HG03064 (cell line): ENCODE measurements around the gene RAET1L.
"Not testable (repeated sequence)": the region's sequence is repeated elsewhere in the genome, so short reads cannot be mapped to it uniquely, and the experiment has no call there.

Experiments used
- ATAC-seq: cut with Tn5 transposase; IDR thresholded peaks from one replicate; pipeline ENCODE4 v1.9.1; 2021; ENCODE audit warnings: low read depth; ENCODE audit not compliant: unreplicated experiment

The RAET1L gene, protein sequence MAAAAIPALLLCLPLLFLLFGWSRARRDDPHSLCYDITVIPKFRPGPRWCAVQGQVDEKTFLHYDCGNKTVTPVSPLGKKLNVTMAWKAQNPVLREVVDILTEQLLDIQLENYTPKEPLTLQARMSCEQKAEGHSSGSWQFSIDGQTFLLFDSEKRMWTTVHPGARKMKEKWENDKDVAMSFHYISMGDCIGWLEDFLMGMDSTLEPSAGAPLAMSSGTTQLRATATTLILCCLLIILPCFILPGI

GRCh38 chr6:150025201-150025917, at the start of gene RAET1L:
Gene RAET1L, minus strand, starts transcription at chr6:150025532. Its CDS starts 61 bp downstream, at chr6:150025471.
- ATAC-seq = no peak

DNA sequence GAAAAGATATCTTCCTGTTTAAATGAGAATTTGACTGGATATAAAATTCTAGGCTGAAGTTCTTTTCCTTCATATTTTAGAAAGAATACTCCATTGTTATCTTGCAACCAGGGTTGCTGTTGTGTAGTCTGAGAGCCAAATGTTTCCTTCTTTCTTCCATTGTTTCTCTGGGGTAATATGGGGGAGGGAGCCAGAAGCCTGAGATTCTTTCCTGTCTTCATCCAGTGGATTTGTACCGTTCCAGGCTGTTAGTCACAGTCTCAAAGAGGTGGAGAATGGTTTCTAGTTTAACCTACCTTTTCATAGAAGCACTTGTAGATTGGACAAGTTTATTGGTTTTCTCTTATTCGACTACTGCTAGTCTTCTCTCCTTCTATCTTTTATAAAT, 49.7 kb upstream of the RAET1L start:
- ATAC-seq = no peak

DNA sequence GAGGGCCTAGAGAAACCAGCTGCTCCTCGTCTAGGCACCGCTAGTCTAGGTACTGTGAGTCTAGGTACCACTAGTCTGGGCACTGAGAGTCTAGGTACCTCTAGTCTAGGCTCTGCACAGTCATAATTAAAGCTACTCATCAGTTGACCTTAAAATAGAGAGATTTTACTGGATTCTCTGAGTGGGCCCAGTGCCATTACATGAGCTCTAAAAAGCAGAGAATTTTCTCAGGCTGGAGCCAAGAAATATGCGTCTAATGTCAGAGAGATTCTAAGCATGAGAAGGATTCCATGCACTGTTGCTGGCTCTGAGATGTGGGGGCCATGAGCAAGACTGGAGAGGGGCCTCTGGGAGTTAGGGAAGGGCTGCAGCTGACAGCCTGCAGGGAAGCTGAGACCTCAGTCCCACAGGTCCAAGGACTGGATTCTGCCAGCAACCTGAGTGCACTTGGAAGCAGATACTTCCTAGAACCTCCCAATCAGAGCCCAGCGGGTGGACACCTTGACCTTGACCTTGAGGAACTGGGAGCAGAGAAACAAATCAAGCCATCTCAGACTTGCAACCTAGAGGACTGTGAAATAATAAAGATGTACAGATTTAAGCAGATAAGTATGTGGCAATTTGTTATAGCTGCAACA, 49.2 kb upstream of the RAET1L start:
- not testable (repeated sequence) for ATAC-seq

DNA sequence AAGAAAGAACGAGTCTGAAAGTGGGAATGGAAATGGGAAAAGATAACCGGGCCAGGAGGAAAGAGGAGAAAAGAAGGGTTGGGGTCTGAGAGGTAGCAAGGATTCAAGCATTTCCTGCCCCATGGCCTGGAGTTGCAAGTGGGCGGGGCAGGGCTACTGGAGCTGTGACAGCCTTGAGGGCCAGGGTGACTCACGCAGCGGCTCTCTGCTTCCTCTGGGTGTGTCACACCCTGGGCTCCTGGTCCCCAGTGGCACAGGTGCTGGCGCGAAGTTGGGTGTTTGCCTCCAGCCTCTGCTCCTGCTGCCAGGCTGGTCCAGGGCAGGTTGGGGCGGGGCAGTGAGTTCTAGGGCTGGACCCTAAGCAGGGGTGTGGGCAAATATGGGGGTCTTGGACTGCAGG, 46.9 kb upstream of the RAET1L start:
- ATAC-seq = no peak

GRCh38 chr6:150070236-150070818, 45.0 kb upstream of the RAET1L start:
- ATAC-seq = no peak

- no peak for ATAC-seq
Observed at GRCh38 chr6:150069706-150070105, 44.4 kb upstream of the RAET1L start.

GRCh38 chr6:150068720-150069648, 43.7 kb upstream of the RAET1L start, which contains the start of gene ULBP3:
Gene ULBP3, minus strand, starts transcription at chr6:150069121. Its CDS starts 55 bp downstream, at chr6:150069066.
- peak; percentile 65 for ATAC-seq

GRCh38 chr6:150068151-150068550, 42.8 kb upstream of the RAET1L start:
- no peak for ATAC-seq

DNA sequence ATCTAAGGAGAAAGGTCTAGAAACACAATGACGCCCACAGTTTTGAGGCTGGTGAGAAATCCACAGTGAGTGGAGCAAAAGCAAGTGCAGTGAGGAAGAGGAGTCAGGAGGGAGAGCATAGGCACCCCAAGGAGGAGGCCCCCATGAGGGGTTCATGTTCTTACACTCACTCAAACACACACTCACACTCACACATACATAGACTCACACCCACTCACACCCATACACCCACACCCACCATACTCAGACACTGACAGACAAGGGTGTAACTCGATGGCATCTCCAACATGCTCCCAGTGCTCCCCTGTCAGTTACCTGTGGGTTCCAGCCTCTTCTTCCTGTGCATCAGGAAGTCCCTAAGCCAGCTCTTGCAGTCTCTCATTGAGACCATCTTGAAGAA, 39.8 kb upstream of the RAET1L start:
- ATAC-seq = no peak

- ATAC-seq = no peak
Observed at GRCh38 chr6:150063640-150064039, 38.3 kb upstream of the RAET1L start.

DNA sequence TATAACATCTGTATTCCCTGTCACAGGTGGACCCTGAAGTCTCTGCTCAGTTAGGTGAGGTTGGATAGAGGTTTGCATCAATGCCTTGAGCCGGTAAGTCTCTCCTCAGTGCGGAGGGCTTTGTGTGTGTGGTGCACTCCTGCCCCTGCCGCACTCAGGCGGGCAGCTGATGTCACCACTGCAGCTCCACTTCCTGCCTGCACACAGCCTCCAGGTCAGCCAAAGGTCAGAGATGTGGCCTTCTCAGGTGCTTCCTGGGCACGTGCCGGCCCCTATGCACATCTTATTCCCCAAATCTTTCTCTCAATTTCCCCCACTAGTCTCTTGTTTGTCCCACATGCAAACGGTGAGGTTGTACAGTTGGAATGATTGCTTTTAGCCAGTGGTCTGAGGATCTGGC, 34.6 kb upstream of the RAET1L start:
- not testable (repeated sequence) for ATAC-seq

DNA sequence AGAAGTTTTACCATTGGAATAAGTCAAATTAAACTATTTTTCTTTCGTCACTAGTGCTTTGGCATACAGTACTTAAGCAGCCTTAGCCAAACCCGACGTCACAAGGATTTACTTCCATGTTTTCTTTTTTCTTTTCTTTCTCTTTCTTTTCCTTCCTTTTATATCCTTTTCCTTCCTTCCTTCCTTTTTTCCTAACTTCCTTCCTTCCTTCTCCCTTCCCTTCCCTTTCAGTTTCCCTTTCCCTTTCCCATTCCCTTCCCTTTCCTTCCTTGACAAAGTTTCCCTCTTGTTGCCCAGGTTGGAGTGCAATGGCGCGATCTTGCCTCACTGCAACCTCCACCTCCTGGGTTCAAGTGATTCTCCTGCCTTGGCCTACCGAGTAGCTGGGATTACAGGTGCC, 33.7 kb upstream of the RAET1L start:
- ATAC-seq = no peak

- ATAC-seq = no peak
Observed at GRCh38 chr6:150058231-150058792, 33.0 kb upstream of the RAET1L start.

DNA sequence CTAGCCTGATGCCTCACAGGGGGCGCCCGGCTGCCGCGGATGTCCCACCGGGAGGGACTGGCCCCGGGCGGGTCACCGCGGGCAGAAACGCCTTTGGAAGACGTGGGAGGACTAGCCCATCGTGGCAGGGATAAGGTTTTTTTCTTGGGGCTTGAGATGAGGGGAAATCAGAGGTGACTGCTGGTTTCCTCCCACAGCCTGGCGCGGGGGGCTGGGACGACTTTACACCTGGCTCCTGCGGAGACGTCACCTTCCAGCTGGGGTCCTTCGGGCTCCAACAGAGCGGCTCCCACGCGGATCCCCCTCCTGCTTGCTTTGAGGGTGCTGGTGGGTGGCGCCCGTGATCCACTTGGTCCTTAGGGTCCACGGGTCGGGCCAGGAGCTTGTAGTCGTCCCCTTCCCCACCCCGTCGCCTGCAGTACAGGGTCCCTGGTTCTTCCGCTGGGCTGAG, 32.2 kb upstream of the RAET1L start:
- no peak for ATAC-seq

DNA sequence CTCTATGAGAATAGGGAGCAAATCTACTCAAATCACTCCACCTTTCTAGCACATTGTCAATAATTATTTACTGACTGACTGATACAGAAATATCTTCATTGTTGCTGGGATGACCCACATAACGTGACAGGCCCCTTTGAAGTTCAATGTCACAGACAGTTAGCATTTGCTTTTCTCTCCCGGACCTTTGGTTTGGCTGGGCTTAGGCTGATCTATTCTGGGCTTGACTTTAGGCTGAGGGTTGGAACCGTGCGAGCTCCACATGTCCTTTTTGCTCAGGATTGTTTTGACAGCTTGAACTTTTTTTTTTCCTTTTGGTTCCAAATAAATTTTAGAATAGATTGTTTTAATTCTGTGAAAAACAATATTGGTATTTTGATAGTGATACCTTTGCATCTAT, 31.6 kb upstream of the RAET1L start:
- no peak for ATAC-seq

- no peak for ATAC-seq
Observed at GRCh38 chr6:150056156-150056555, 30.8 kb upstream of the RAET1L start.

GRCh38 chr6:150055131-150055530, 29.8 kb upstream of the RAET1L start:
- ATAC-seq = no peak

DNA sequence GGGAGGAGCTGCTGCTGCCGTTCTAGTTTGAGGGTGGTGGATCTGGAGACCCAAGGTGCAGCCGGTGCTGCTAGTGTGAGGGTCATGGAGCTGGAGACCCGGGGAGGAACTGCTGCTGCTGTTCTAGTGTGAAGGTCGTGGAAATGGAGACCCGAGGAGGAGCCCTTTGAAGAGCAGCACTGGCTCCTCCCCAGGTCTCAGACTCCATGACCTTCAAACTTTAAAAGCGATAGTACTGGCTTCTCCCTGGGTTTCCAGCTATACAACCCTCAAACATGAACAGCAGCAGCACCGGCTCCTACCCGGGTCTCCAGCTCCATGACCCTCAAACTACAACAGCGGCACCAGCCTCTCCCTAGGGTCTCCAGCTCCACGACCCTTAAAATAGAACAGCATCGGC, 28.1 kb upstream of the RAET1L start:
- ATAC-seq = no peak

- no peak for ATAC-seq
Observed at GRCh38 chr6:150050846-150051245, 25.5 kb upstream of the RAET1L start.

GRCh38 chr6:150048099-150048498, 22.8 kb upstream of the RAET1L start:
- ATAC-seq = no peak
